NCI-H146 (cell line): Measurements from ENCODE around the gene PKNOX1.
"Not testable (repeated sequence)": the region's sequence is repeated elsewhere in the genome, so short reads cannot be mapped to it uniquely, and the experiment has no call there.

ENCODE experiments used
- DNase-seq: peaks from one replicate; lab custom pipeline; 2025; lab: John Stamatoyannopoulos, UW

Gene PKNOX1

DNA sequence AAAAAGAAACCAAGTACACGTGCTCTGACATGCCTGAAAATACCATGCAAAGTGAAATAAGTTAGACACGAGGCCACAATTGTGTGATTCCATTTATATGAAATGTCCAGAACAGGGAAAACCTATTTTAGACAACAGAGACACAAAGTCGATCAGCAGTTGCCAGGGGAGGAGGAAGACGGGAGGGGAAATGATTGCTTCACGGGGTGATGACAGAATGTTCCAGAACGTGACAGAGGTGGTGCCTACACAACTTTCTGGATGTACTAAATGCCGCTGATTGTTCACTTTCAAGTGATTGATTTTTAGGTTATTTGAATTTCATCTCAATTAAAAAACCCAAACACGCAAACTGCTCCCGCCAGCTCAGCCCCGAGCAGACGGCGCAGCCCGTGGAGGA is 78.8 kb downstream of the PKNOX1 start:
- DNase-seq, result not testable (repeated sequence)

DNA sequence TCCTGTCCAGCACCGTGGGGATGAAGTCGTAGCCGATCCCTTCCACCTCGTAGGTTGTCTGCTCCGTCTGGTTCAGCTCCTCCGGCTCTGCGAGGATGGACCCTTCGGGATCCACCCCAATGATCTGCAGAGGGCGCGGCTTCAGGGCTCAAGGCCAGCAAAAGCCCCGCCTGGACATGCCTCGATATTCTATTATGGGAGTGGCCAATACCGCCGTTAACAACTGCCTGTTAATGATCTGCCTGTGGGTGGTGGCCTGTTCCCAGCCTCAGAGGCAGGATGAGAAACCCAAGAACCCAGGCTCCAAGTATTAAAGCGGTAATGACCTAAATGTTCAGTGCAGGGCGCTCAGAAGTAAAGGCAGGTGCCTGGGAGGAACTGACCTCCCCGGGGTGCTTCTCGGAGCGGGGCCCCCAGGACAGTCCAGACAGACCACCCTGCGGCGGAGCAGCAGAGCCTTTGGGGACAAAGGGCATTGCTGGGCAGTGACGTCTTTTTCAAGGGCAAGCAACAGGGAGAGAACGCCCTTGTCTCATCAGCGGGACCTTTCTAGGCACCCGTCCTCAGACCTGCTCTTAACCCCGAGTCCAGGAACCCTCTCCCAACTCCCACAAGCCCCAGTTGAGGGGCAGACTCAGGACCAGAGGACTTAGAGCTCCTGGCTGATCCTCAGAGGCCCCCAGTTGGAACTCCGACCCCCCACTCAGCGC is 88.7 kb downstream of the PKNOX1 start:
- not testable (repeated sequence) for DNase-seq

DNA sequence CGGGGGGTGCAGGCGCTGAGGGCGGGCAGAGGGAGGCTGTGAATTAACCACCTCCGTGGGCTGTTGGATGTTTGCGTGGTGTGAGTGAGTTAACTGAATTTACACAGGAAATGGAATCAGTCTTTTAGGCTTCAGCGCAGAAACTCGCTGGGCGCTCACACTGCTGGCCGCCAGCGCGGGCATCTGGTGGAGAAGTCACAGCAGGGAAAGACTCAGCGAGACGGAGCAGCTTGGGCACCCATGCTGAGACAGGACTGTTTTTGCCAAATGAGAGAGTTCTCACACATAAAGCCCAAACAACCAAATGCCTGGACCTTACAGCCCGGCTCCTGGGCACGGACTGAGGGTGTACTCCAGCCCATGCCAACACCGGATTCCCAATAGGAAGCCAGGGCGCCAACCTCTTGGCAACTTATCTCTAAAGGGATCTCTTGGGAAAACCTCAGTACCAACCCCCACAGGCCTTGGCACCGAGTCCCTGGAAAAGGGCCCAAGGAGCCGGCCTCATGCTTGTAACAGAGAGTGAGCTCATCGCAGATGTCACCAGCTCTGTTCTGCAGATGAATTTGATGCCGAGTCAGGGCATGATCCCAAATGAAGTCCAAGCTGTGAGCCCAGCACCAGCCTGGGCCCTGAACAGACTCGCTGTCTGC is 90.0 kb downstream of the PKNOX1 start:
- not testable (repeated sequence) for DNase-seq

DNA sequence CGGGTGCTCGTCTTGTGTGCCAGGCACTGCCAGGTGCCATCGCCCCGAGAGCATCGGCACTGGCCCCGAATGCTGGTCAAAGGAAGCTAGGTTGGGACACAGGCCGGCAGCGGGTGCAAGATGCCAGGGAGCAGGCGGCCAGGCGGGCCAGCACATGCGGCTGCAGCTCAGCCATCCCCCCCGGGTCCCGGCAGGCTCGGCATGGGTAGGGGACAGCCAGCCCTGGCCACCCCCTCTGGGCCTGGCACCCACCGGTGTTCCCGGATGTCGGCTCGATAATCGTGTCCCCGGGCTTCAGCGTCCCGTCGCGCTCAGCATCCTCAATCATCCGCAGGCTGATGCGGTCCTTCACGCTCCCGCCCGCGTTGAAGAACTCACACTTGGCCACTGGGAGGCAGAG is 91.6 kb downstream of the PKNOX1 start:
- DNase-seq, result not testable (repeated sequence)

DNA sequence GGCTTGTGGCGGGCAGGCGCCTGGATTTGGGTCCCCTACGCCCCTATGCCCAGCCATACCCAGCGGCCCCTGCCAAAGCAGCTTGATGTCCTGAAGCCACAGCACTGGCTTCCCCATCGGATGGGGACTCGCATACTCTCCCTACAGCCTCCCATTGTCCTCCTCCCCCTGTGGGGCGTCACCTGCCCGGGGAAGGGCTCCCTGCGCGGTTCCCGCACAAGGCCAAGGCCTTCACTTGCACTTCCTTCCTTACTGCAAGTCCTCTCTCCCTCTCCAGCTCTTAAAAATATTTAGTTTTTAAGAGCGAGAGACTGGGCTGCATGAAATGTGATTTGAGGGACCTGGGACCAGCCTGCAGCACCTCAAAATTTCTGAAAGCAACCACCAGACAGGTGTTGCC is 92.3 kb downstream of the PKNOX1 start:
- not testable (repeated sequence) for DNase-seq

DNA sequence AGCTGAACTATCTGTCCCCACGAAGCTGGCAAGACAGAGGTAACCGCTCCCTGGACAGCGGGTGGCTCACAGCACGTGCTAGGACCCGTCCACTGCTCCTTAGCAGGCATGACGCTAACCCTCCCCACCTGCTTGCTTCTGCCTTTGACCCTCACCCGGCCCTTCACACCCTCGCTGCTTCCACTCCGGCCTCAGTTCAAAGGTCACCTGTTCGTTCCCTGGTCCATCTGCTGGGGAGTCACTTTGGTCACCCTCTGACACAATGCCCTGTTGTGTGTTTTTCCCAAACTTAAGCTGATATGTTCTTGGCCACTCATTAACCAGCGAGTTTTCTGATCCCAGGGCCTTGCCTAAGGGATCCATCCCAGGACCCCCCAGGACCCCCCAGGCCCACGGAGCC is 93.7 kb downstream of the PKNOX1 start:
- DNase-seq, result not testable (repeated sequence)

DNA sequence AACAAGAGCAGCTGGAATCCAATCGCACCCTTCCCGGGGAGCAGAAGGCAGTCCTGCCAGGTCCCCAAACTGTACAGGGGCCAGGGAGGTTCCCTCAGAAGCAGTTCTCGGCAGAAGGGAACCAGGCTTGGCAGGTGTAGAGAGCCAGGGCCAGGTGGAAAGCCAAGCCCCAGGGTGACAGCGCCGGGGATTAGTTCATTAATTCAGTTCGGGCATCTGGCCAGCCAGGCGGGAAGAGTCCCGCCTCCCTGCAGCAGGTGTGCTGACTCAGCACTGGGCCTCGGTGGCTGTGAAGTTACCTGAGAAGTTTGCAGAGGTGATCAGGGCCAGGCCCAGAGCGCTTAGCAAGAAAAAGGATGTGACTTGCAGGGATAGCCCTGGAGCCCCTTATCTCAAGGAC is 95.3 kb downstream of the PKNOX1 start:
- DNase-seq, result not testable (repeated sequence)

DNA sequence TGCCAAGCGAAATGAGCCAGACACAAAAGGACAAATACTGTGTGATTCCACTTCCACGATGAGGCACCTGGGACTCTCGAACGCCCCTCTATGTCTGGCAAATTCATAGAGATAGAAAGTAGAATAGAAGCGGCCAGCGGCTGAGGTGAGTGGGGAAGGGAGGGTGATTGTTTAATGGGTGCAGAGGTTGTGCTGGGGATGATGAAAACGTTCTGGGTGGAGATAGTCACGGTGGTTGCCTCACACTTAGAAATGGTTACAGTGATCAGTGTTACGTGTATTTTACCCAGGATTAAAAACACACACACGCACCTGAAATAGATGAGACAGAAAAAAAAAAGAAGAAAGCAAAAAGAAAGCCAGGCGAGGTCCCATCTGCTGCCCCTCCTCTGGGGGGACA is 98.4 kb downstream of the PKNOX1 start:
- DNase-seq, result not testable (repeated sequence)

DNA sequence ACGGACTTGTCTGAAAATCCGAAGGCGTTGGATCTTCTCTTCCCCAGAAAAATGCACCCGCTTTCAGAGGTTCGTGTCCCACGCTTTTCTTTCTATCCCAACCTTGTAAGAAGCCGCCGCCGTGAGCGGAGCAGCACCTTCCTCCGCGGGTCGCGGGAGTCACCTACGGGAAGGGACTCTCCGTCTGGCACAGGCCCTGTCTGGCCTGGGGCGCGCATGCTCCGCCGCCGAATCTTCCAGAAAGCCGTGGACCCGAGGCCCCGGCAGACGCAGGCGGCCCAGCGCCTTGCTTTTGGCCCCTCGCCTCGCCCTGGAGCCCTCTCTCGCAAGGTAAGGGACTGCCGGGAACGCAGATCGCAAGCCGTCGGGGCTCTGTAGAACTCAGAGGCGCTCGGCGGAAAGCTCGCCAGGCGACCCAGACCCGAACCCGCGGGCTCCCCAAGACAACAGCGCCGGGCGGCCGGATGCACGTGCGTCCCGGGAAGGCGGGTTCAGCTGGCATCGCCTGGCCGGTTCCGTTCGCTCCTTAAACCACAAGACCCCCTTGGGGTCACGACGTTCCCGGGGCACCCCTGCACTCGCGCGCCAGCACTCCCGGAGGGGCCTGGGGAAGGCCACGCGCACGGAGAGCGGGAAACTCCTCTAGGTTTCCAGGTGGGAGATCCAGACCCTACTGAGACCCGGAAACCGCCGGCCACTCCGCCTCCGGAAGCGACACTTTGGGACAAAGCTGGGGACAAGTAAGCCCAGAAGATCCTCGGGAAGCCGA is 100.2 kb downstream of the PKNOX1 start:
- not testable (repeated sequence) for DNase-seq

DNA sequence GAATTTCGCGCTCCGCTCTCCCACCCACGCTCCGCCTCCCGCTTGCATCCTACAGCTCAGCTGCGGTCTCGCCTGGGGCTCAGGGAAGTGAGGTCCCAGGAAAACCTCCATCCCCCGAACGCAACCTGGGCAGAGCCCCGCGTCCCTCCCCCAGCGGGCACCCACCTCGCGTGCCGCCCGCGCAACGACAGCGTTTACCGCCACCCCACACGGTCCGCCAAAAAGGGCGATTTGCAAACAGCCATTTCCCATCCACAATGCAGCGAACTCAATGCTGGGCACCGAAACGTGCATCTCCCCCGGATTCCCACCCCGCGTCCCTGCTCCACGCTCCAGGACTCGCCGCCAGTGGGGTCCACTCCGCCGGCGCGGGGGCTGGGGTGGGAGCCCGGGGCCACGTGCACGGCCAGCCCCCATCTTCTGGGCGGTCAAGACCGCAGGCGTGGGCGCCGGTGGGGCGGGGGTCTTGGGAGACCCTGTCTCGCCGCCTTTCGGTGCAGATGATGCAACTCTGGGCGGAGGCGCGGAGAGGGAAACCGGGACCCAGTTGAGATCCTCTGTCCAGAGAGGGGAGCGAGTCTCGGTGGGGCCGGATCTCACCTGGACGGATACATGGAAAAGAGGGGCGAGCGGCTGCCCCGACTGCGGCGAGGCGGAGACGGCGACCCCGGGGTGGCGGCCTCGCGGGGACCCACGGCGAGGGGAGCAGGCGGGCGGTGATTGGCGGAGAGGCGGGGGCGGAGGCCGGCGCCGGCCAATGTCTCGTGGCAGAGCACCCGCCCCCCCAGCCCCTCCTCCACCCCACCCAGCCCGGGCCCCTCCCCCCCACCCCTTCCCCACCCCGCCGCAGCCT is 101.0 kb downstream of the PKNOX1 start, which contains the start of gene CBS:
TSS of gene CBS (minus strand) at position 666 of the 853 bp plus-strand sequence. CDS start 3,642 bp downstream, outside the sequence.
- not testable (repeated sequence) for DNase-seq

DNA sequence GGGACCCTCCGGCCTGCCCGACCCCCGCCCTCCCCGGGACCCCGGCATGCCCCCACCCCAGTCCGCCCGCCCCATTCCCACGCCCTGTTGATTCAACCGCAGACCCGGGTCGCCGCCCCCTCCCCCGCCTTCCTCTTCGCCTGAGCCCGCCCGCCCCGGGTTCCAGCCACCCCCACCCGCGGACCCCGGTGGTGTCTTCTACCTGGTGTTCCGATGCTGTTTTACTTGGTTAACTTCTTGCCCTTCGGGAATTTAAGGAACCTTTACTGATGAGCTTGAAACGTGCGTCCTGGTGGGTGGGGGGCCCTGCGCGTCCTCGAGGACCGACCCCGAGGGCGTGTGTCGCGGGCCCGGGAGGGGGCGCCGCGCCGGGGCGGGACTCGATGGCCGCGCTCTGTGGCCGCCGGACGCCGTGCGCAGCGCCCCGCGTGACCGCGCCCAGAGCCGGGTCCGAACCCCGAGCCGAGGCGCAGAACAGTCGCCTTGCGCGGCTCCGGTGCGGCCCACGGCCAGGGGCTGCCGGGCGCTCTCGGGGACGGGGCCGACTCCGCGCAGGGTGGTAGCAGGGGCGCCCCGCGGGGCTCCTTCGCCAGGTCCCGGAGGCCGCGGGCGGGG is 101.8 kb downstream of the PKNOX1 start:
- DNase-seq, result not testable (repeated sequence)

DNA sequence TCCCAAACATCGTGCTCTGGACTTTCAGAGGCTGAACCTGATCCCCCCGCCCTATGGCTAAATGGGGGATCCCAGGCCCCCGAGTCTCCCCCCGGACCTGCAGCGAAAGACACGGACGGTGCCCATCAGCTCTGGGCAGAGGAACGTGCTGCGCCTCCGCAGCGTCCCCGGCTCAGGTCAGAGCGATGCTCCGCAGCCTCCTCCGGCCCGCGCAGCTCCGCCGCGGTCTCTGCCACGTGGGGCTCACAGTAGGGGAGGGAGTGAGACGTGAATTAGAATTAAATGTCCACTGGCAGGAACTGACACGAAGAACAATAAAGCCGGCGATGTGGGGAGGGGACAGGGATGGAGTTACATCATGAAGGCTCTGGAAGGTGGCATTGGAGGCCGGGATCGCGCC is 102.3 kb downstream of the PKNOX1 start:
- DNase-seq, result not testable (repeated sequence)

DNA sequence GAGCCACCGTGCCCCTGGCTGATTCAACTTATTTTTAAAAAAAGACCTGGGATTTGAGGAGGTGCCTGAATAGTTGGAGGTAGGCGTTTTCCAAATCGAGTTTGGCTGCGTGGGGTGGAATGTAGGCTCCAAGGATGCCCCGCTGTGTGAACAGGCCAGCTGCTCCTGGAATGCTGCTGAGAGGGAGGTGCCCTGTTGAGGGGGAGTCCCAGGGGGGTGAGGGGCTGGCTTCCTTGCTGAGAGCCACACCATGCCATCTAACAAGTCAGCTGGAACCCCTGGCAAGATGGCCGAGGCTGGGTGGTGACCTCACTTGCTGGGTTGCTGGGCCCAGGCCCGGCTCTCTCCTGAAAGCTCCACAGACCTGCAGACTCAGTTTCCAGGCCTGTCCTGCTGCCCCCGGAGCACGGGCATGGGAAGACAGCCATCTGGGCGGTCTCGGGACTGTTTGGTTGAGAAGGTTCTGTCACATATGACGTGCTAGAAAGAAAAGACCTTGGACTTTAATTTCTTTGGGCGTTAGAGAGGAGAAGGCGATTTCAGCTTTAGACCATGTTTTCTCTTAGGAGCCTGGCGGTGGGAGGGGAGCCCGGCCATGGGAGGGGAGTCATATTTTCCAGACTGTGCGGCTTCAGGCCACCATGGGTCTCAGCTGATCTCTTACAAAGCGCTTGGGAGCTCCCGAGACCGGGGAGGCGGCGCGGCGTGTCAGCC is 108.4 kb downstream of the PKNOX1 start:
- DNase-seq, result not testable (repeated sequence)
